Measurements from ENCODE around the gene SCAMP1. TPM values are rescaled to one million over a fixed set of nuclear protein-coding genes. Genes with fewer than 3 reads are reported as not detected.
"Not testable (repeated sequence)": the region's sequence is repeated elsewhere in the genome, so short reads cannot be mapped to it uniquely, and the experiment has no call there.

The SCAMP1 gene
- total and polyA plus RNA-seq, 2 experiments from 2014 or later: 22.4 to 47.6 TPM

DNA sequence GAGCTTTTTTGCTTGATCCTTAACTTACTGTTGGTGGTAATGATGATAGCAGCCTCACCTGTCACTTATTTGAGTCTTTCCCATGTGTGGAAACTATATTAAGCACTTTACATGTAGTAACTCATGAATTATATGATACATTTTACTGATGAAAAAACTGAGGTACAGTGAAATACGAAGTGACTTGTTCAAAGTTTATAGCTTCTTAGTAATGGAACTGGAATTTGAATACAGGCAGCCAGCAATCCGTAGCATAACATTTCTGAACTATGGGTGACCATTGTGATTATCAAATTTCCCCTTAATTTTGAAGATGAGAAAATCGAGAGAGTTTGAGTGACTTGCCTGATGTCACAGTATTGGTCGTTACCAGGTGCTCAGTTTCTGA lies 17.3 kb downstream of the SCAMP1 start:
- Histone ChIP-seq H3K27ac (no peak overlapping the region), H3K4me2 (no peak overlapping the region), H3K27me3 (no peaks in the 10 kb centered on the region), H3K4me3 (no peak overlapping the region), H3K79me2 (peaks cover 67% of the 10 kb centered on the region), H3K36me3 (replicated peaks; ENCODE audit: insufficient read depth, low read depth) (no peaks in the 10 kb centered on the region), H3K9me3 (ENCODE audit: low read depth) (no peaks in the 10 kb centered on the region), H4K20me1 (ENCODE audit: insufficient read depth, poor library complexity, severe bottlenecking) (no peaks in the 10 kb centered on the region), H2AFZ (no peak overlapping the region), H3K4me1 (ENCODE audit: insufficient read depth) (peaks cover 4% of the 10 kb centered on the region), H3K9me2 (replicated peaks; ENCODE audit: insufficient read depth) (no peaks in the 10 kb centered on the region)
- WGBS (ENCODE audit: low lambda C conversion rate, missing lambda C conversion rate): 96% methylated on average over 4 of the region's 4 CpGs
- no peak for DNase-seq (ENCODE audit: low spot score)
- TF ChIP-seq EZH2phosphoT487 (IDR thresholded peaks at IDR 0.05; ENCODE audit: low read depth, severe bottlenecking, unreplicated experiment): no peak
- no peak for TF ChIP-seq CTCF (IDR thresholded peaks at IDR 0.05; ENCODE audit: poor library complexity)
- TF ChIP-seq EZH2 (IDR thresholded peaks at IDR 0.05; ENCODE audit: borderline replicate concordance): no peak

GRCh38 chr5:78387468-78388153 lies 27.2 kb downstream of the SCAMP1 start:
- WGBS (ENCODE audit: low lambda C conversion rate, missing lambda C conversion rate): 95% methylated on average over 11 of the region's 11 CpGs
- Histone ChIP-seq H3K36me3 (replicated peaks; ENCODE audit: insufficient read depth, low read depth) (no peaks in the 10 kb centered on the region), H3K4me3 (no peak overlapping the region), H3K4me2 (no peak overlapping the region), H3K9me3 (ENCODE audit: low read depth) (peaks cover 18% of the 10 kb centered on the region), H3K27me3 (no peaks in the 10 kb centered on the region), H3K27ac (no peak overlapping the region), H4K20me1 (ENCODE audit: insufficient read depth, poor library complexity, severe bottlenecking) (no peaks in the 10 kb centered on the region), H3K79me2 (peaks cover 61% of the 10 kb centered on the region), H2AFZ (no peak overlapping the region), H3K9me2 (replicated peaks; ENCODE audit: insufficient read depth) (no peaks in the 10 kb centered on the region), H3K4me1 (ENCODE audit: insufficient read depth) (no peaks in the 10 kb centered on the region)
- DNase-seq (ENCODE audit: low spot score): no peak
- TF ChIP-seq EZH2 (IDR thresholded peaks at IDR 0.05; ENCODE audit: borderline replicate concordance): no peak
- TF ChIP-seq CTCF (IDR thresholded peaks at IDR 0.05; ENCODE audit: poor library complexity): no peak
- TF ChIP-seq EZH2phosphoT487 (IDR thresholded peaks at IDR 0.05; ENCODE audit: low read depth, severe bottlenecking, unreplicated experiment): no peak

GRCh38 chr5:78391357-78391756 lies 30.9 kb downstream of the SCAMP1 start:
- H3K27me3 ChIP-seq: not testable (repeated sequence)

DNA sequence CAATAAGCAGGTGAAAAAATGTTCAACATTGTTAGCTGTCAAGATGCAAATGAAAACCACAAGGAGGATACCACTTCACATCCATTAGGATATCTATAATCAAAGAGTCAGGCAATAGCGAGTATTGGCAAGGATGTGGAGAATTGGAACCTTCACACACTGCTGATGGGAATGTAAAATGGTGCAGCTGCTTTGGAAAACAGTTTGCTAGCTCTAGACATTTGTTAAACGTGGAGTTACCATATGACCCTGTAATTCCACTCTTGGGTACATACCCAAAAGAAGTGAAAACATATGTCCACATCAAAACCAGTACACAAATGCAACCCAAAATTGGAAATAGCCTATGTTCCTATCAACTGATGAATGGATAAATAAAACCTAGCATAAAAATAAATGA lies 37.4 kb downstream of the SCAMP1 start:
- no peaks in the 10 kb centered on the region for H3K36me3 ChIP-seq (replicated peaks; ENCODE audit: insufficient read depth, low read depth)
- H3K9me3 ChIP-seq (ENCODE audit: low read depth): no peaks in the 10 kb centered on the region
- TF ChIP-seq CTCF (IDR thresholded peaks at IDR 0.05; ENCODE audit: poor library complexity) (no peak), EZH2phosphoT487 (IDR thresholded peaks at IDR 0.05; ENCODE audit: low read depth, severe bottlenecking, unreplicated experiment) (no peak), EZH2 (IDR thresholded peaks at IDR 0.05; ENCODE audit: borderline replicate concordance) (no peak)
- 94% methylated on average over 2 of the region's 2 CpGs for WGBS (ENCODE audit: low lambda C conversion rate, missing lambda C conversion rate)
- no peaks in the 10 kb centered on the region for H3K9me2 ChIP-seq (replicated peaks; ENCODE audit: insufficient read depth)
- H4K20me1 ChIP-seq (ENCODE audit: insufficient read depth, poor library complexity, severe bottlenecking): no peaks in the 10 kb centered on the region
- no peak overlapping the region for H2AFZ ChIP-seq
- no peak overlapping the region for H3K27ac ChIP-seq
- H3K79me2 ChIP-seq: peaks cover 50% of the 10 kb centered on the region
- H3K4me3 ChIP-seq: no peak overlapping the region
- no peak for DNase-seq (ENCODE audit: low spot score)
- H3K27me3 ChIP-seq: no peaks in the 10 kb centered on the region
- H3K4me1 ChIP-seq (ENCODE audit: insufficient read depth): no peaks in the 10 kb centered on the region
- no peak overlapping the region for H3K4me2 ChIP-seq

More at GRCh38 chr5:78391357-78391756, 30.9 kb downstream of the SCAMP1 start:
- H3K4me2 ChIP-seq; H3K36me3 ChIP-seq (replicated peaks; ENCODE audit: insufficient read depth, low read depth); H3K27ac ChIP-seq; H3K4me1 ChIP-seq (ENCODE audit: insufficient read depth); H3K4me3 ChIP-seq; H2AFZ ChIP-seq; H3K9me3 ChIP-seq (ENCODE audit: low read depth); H3K9me2 ChIP-seq (replicated peaks; ENCODE audit: insufficient read depth); DNase-seq (ENCODE audit: low spot score); H4K20me1 ChIP-seq (ENCODE audit: insufficient read depth, poor library complexity, severe bottlenecking): not testable (repeated sequence)
- 94% methylated on average over 5 of the region's 28 CpGs for WGBS (ENCODE audit: low lambda C conversion rate, missing lambda C conversion rate)
- H3K79me2 ChIP-seq: peaks cover 45% of the 10 kb centered on the region

All from hepatocyte (in vitro differentiated cells).